ENCODE results near the gene QSOX1. TPM values are rescaled to one million over a fixed set of nuclear protein-coding genes. Genes with fewer than 3 reads are reported as not detected.
"Not testable (repeated sequence)": the region's sequence is repeated elsewhere in the genome, so short reads cannot be mapped to it uniquely, and the experiment has no call there.

Gene QSOX1
- total RNA-seq, result 10 to 100 TPM; 38.9 to 40.9 TPM

- ChIA-PET POLR2A (interaction anchor here (0.5 to 0.7 kb wide), 2 partner anchors 86 to 347 kb away, joined by 3 to 4 read pairs; no protein-coding TSS in a partner anchor), CTCF (interaction anchor here (1.8 to 2.0 kb wide), 2 partner anchors 14 to 24 kb away, joined by 6 to 9 read pairs; no protein-coding TSS in a partner anchor)
Observed at GRCh38 chr1:180154325-180155181, at the start of gene QSOX1. TSS of gene QSOX1 (plus strand) at chr1:180154869. CDS start at chr1:180154908, 39 bp downstream.

- ChIA-PET CTCF (no interaction called here), POLR2A (no interaction called here)
Observed at GRCh38 chr1:180112091-180112490, 42.6 kb upstream of the QSOX1 start.

- ChIA-PET CTCF (no interaction called here), POLR2A (no interaction called here)
Observed at GRCh38 chr1:180112984-180113647, 41.6 kb upstream of the QSOX1 start.

DNA sequence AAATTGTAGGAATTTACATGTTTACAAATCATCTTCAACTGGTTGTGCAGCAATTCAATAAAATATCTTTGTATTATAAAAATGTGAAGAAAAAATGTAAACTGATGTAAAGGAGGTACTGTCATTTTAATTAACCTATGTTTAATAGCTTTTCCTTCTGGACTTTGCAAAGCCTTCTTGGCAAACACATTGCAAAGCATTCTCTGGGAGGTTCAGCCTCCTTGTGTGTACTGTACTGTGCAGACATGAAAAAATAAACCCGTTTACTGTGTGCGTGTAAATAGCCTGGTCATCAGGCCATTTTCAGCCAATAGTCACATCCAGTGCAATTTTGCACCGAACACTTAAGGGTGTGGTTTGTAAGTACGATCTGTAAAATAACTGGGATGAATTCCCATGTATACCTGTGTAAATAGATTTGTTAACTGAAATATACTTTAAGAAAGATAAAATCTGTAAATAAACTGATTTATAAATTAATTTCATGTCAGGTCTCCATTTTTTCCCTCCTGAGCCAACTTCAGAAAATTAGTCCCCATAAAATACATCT is 40.2 kb upstream of the QSOX1 start:
- CTCF ChIA-PET, result no interaction called here

DNA sequence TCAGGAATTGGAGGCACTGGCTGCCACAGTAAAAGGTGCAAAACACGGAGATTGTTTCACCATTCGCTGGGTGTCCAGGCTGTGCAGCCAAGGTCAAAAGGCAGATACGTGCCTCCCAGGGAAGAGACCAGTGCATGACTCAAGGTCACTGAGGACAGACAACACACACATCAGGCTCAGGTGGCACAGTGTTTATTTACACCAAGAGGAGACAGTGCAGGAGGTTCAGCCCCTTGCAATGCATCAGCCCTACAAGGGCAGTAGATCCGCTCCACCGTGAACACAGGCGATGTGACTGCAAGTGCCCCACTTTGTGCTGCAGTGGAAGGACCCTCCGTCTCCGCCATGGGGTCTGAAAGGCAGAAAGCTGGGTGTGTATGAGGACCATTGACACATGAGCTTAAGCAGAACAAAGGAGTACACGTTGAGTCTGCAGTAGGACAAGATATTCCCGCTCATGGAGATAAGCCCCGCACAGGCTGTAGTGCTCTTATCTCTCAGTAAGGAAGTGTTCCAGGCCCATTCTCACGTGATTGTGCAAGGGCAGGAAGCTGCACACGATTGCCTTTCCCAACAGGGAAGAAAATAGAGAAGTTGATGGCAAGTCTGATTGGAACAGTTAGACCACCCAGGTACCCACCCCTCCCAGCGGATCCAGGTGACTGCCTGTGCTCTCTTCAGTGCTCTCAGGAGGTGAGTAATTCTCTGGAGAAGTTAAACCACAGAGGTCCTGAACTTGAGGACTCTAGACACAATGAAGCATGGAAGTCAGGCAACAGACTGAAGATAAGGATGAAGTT is 37.5 kb upstream of the QSOX1 start:
- POLR2A ChIA-PET, result no interaction called here

More for the DNA sequence above, 40.2 kb upstream of the QSOX1 start:
- POLR2A ChIA-PET, result no interaction called here

GRCh38 chr1:180117764-180118116 is 36.9 kb upstream of the QSOX1 start:
- CTCF ChIA-PET, result no interaction called here
- POLR2A ChIA-PET, result no interaction called here

More for the DNA sequence above, 37.5 kb upstream of the QSOX1 start:
- CTCF ChIA-PET, result interaction anchor here (1.0 kb wide), 1 partner anchor 62 kb away, joined by 4 read pairs; no protein-coding TSS in a partner anchor

DNA sequence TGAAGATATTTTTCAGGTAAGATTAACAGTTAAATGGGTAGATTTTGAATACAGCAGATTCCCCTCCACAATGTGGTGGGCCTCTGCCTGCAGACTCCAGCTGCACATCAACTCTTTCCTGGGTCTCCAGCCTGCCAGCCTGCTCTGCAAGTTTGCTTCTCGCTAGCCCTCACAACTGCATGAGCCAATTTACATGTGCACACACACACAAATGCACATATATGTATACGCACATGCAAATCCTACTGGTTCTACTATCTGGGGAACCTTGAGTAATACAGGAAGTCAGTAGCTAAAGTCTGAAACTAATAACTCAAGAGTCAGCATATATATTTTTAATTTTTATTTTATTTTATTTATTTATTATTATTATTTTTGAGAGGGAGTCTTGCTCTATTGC is 34.8 kb upstream of the QSOX1 start:
- CTCF ChIA-PET, result interaction anchor here (0.7 kb wide), 1 partner anchor 253 kb away, joined by 3 read pairs; no protein-coding TSS in a partner anchor
- POLR2A ChIA-PET, result interaction anchor here (0.6 kb wide), 1 partner anchor 35 kb away, joined by 14 read pairs; no protein-coding TSS in a partner anchor

DNA sequence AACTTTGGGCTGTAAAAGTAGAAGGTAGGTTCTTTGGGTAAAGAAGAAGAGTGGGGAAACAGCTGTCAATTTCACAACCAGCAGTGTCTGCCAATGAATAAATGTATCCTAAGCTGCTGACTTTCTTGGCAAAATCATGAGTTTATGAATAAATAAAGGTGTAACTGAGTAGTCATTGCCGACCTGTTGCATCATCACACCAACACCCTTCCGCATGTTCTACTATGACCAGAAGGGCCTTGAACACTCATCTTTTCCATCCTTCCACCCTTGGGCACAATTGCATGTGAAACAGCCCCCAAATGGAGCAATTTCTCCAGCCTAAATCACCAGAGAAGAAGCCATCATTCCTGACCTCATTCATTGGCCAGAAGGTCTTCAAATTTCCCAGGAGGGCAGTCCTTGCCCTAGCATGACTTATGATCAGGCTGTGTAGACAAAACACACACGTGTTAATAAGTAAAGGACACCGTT is 31.2 kb upstream of the QSOX1 start:
- CTCF ChIA-PET, result no interaction called here
- POLR2A ChIA-PET, result no interaction called here

GRCh38 chr1:180130651-180131050 is 24.0 kb upstream of the QSOX1 start:
- ChIA-PET POLR2A (no interaction called here), CTCF (no interaction called here)

DNA sequence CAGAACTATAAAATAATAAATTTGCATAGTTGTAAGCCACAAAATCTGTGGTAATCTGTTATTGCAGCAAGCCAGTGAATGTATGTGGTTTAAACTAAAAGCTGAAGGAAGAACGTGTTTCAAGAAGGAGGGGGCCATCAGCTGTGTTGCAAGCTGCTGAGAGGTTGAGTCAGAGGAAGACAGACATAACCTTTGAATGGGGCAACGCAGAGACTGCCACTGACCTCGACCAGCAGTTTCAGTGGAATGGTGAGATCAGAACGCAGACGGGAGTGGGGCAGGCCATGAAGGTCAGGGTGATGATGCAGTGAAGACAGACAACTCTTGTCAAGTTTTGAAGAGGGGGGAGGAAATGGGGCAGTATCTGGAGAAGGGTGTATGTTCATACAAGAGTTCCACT is 23.2 kb upstream of the QSOX1 start:
- POLR2A ChIA-PET, result no interaction called here
- CTCF ChIA-PET, result no interaction called here

- CTCF ChIA-PET, result no interaction called here
- POLR2A ChIA-PET, result no interaction called here
Observed at GRCh38 chr1:180133193-180133592, 21.5 kb upstream of the QSOX1 start.

DNA sequence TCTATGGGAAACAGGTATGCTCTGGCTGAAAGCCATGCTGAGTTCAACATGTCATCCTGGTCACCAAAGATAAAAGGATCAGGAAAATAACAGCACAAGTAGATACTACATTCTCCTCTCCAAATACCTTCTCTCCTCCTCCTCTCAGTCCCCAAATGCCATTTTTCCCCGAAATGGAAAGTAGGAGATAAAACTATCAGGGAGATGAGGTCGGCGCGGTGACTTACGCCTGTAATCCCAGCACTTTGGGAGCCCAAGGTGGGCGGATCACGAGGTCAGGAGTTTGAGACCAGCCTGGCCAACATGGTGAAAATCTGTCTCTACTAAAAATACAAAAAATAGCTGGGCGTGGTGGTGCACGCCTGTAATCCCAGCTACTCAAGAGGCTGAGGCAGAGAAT is 21.0 kb upstream of the QSOX1 start:
- CTCF ChIA-PET, POLR2A ChIA-PET: not testable (repeated sequence)

GRCh38 chr1:180135535-180135934 is 19.1 kb upstream of the QSOX1 start:
- POLR2A ChIA-PET, result no interaction called here
- CTCF ChIA-PET, result no interaction called here

DNA sequence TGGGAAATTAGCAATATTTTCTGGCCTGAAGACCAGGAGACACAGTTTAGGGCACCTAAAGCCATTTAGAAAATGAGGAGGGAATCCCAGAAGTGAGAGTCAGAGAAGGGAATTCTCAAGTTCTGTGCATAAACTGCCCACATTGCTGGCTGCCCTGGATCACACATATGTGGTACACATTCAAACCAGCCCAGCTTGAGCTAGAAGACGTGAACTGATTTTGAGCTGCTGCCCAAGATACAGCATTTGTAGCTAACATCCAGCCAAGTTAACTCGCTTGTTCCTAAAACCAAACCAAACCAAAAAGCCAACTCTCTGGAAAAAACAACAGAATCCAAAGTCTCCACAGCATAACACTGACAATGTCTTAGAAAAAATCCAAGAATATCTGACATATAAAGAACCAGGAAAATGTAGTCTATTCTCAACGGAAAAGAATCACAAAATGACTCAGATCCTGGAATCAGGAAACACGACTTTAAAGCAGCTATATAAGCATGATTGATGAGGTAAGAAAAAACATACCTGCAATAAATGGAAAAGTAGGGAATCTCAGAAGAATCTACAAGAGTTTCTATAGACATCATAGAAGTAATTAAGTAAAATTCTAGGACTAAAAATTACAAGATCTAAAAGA is 18.2 kb upstream of the QSOX1 start:
- POLR2A ChIA-PET, result interaction anchor here (0.7 kb wide), 1 partner anchor 381 kb away, joined by 4 read pairs; no protein-coding TSS in a partner anchor
- CTCF ChIA-PET, result no interaction called here

DNA sequence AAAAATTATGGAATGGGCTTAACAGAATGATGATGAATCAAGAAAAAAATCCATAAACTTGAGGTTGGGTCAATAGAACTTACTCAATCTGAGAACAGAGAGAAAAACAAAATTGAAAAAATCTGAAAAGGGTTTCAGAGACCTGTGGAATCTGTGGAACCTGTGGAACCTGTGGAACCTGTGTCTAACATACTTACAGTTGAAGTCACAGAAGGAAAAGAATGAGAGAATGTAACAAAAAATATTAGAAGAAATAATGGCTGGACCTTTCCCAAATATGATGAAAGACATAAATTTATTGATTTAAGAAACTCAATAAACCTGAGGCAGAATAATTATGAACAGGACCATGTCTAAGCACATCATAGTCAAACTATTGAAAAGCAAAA is 17.7 kb upstream of the QSOX1 start:
- ChIA-PET POLR2A (no interaction called here), CTCF (no interaction called here)

DNA sequence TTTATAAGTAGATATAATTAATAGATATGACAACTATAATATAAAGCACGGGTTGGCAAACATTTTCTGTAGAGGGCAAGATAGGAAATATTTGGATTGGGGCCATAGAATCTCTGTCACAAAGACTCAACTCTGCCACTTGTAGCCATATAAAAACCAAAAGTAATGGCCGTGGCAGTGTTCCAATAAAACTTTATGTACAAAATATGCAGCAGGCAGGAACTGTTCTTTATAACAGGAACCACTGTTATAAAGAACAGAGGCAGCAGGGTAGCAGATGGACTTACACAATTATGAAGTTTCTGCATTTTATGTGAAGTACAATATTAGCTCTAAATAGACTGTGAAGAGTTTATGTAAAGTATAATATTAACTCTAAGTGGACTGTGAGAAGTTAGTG is 16.9 kb upstream of the QSOX1 start:
- ChIA-PET CTCF (no interaction called here), POLR2A (no interaction called here)

GRCh38 chr1:180141381-180141934 is 13.2 kb upstream of the QSOX1 start:
- POLR2A ChIA-PET, result no interaction called here
- CTCF ChIA-PET, result no interaction called here

DNA sequence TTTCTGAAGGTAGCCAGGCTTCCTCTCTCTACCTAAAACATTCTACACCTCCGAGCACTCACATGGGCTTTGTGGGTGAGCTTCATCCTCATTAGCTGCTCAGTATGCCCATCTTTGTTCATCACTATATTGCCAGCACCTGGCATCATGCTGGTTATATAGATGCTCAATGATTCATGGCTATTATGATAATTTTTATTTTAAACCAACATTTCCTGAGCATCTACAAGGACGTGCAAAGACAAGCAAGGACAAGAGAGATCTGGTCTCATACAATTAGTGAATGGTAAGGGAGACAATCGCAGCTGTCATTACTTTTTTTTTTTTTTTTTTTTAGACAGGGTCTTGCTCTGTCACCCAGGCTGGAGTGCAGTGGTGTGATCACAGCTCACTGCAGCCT is 11.3 kb upstream of the QSOX1 start:
- POLR2A ChIA-PET, result no interaction called here

DNA sequence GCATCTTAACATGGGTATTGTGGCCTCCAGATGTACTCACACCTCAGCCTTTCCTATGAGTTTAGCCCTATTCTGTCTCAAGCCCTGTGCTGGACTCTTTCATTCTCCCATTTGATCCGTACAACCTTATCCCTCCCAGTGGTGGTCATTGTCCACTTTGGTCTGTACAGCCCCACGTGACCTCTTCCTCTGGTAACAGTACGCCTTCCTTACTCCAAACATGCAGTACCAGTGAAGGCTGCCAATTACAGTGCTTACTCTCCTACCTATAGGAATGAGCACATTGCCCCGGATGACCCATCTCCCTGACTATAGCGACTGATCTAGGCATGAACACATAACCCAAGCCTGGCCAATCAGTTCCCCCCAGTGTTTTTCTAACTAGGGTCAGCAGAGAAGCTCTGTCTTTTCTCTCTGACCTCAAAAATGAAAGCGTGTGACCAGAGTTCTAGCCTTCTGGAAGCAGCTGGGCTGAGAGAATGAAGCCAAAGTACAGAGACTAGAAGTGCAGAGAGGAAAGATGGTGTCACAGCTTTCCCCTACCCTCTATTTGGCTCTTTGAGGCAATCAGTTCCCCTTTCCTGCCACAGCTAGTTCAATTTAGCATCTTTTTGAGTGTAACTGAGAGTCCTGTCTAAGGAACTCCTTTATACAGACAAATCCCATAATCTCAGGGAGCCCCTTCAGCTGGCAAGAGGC is 9.9 kb upstream of the QSOX1 start:
- ChIA-PET POLR2A (no interaction called here), CTCF (interaction anchor here (1.1 kb wide), 1 partner anchor 15 kb away, joined by 3 read pairs; no protein-coding TSS in a partner anchor)

More for the DNA sequence above, 11.3 kb upstream of the QSOX1 start:
- CTCF ChIA-PET, result no interaction called here

Measured in activated CD8-positive, alpha-beta memory T cell treated with anti-CD3 and anti-CD28 coated beads for 36 hours (primary cell).